ENCODE results near the gene FAM171A1.
"Not testable (repeated sequence)": the region's sequence is repeated elsewhere in the genome, so short reads cannot be mapped to it uniquely, and the experiment has no call there.

The FAM171A1 gene

DNA sequence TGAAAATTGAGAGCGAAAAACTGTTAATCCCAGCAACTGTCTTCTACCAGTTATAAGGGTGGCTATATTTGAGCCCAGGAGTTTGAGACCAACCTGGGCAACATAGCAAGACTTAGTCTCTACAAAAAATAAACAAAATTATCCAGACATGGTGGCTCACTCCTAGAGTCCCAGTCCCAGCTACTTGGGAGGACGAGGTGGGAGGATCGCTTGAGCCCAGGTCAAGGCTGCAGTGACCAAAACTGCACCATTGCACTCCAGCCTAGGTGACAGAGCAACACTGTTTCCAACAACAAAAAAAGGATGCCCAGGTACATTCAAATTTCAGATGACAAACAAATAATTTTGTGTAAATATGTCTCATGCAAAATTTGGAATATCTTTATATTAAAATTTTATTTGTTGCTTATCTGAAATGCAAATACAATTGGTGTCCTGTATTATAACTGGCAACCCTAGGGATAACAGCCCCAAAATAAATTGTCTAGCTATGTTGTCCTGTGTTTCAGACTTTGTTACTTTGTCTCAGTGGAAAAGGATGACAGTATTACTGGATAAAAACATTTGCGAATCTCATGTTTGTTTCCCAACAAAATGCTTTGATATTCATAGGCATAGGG, 26.7 kb downstream of the FAM171A1 start:
- DNase-seq: no peak

DNA sequence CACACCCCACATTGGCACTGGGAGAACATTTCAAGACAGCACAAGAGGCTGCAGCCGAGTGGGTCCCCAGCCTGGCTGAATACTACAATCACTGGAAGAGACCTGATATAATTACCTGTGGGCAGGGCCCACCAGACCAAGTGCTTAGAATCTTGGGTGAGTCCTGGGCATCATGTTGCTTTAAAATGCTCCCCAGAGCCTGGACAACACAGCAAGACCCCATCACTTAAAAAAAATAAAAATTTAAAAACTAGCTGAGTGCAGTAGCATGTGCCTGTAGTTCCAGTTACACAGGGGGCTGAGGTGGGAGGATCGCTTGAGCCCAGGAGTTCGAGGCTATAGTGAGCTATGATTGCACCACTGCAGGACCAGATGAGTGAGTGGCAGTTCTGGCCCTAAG, 28.1 kb downstream of the FAM171A1 start:
- DNase-seq: no peak

DNA sequence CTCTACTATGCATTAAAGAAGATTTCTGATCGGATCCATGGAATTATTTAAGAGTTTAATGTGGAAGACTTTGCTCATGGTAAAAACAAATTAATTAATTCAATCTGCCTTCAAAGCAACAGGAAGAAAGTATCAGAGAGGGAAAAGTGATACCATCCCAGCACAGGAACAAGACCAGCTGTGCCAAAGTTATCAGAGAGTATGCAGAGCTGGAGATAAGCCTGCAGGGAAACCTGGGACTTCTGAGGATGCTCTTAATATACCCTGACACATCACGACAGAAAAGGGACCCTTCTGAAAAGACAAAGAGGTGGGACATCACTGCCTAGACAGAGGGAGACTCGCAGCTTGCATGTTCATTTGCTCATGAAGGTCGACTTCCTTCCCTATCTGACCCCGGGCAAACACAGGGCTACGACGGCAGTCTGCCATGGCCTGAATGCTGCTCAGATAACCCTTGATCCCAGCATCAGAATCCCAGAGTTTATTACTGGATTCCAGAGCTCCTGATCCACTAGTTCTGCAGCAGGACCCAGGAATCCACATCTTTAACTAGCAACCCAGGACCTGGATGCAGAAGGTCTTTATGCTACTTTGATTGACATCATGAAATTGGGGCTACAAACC, 29.5 kb downstream of the FAM171A1 start:
- no peak for DNase-seq

DNA sequence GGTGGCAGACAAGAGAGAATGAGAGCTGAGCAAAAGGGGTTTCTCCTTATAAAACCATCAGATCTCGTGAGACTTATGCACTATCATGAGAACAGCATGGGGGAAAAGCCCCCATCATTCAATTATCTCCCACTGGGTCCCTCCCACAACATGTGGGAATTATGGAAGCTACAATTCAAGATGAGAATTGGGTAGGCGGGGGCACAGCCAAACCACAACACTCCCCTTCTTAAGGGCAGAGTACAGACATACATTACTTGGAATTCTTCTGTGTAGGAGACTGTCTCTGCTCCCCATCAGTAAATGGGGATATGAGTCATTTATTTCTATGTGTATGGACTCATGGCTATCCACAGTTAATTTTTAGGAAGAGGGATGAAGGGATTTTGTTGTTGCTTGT, 31.2 kb downstream of the FAM171A1 start:
- no peak for DNase-seq

DNA sequence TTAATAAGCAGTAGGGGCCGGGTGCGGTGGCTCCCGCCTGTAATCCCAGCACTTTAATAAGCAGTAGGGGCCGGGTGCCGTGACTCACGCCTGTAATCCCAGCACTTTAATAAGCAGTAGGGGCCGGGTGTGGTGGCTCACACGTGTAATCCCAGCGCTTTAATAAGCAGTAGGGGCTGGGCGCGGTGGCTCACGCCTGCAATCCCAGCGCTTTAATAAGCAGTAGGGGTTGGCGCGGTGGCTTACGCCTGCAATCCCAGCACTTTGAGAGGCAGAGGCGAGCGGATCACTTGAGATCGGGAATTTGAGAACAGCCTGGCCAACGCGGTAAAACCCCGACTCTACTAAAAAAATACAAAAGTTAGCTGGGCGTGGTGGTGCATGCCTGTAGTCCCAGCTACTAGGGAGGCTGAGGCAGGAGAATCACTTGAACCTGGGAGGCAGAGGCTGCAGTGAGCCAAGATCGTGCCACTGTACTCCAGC, 33.6 kb downstream of the FAM171A1 start:
- DNase-seq: not testable (repeated sequence)

DNA sequence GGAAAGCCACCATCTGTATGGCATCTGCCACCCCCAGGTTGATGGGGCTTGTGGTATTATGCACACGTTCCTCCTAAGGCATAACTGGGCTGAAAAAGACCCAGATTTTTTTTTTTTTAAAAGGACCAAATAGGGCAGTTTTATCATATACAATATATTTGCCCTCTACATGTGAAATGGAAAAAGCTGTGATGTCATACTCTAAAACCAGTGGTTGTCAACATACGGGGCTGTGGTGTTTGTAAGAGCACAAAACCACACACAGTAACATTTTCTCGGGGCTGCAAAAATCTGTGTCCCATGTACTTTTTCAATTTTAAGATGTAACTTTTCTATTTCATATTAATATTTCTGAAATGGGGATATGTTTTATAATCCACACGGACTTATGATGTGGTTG, 34.9 kb downstream of the FAM171A1 start:
- DNase-seq: no peak

DNA sequence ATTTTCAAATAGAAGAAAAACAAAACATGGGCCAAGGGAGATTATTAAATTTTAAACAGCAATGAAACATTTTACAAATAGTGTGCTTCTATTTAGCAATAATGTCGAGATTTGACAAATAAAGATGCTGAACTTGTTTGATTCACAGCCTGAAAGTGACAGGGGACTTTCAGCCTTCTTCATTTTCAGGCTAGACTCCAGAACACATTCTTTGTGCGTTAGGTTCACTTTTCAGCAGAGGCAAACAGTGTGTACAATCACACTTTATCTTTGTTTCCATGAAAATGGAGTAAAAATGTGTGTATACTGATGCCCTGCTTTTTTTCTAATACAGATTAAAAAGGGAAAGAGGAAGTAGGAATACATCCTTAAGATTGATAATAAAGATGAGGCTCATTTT, 35.6 kb downstream of the FAM171A1 start:
- DNase-seq: no peak

DNA sequence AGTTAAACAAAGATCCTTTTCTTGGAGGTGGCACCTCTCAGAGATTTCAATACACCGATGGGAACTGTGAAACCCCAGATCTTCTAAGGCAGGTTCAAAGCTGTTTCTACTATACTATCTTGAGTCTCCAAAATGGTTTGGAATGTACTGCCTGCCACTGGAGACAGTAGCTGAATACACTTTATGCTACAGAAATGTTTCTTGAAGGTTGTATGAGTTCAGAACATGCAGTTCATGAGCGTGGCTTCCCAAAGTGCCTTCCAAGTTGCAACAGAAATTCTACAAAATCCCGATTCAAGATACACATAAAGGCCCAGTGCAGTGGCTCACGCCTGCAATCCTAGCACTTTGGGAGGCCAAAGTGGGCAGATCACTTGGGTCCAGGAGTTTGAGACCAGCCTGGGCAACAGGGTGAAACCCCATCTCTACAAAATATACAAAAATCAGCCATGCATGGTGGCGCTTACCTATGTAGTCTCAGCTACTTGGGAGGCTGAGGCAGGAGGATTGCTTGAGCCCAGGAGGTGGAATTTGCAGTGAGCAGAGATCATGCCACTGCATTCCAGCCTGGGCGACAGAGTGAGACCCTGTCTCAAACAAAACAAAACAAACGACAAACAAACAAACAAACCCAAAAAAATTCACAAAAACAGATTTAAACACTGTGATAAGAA, 36.3 kb downstream of the FAM171A1 start:
- no peak for DNase-seq

DNA sequence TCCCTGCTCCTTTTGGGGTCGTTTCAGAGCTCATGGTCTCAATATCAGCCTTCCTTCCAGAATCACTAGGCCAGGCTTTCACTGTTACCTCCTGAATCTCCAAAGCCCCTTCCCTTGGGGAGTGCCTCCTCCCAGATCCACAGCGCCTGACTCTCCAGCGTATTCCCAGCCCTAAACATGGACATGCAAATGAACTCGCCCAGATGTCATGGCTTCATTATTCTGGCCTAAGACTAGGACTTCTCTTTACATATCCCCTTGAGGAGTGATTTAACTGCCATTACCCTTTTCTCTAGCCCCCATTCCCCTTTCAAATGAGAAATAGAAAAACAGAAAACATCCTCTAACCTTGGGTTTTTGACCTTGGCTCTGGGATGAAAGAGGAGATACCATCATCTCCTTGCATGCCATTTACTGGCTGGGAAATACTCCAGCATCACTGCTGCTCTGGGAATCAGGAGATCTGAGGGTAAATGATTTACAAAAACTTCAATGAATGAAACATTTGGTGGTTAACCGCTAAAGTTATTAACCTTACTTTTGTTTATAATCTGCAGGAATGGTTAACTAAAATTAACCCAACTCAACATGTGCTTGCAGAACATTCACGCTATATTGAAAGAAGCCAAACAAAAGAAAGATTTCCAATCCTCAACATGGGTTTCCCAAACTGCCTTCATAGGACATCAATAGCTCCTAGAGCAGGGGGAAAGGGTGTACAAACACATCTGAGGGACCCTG, 37.0 kb downstream of the FAM171A1 start:
- DNase-seq: no peak

DNA sequence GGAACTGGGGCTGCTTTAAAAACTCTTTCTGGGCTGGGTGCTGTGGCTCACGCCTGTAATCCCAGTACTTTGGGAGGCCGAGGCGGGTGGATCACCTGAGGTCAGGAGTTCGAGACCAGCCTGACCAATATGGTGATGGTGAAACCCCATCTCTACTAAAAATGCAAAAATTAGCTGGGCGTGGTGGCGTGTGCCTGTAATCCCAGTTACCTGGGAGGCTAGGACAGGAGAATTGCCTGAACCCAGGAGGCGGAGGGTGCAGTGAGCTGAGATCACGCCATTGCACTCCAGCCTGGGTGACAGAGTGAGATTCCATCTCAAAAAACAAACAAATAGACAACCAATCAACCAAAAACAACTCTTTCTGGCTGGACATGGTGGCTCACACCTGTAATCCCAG, 37.9 kb downstream of the FAM171A1 start:
- not testable (repeated sequence) for DNase-seq

DNA sequence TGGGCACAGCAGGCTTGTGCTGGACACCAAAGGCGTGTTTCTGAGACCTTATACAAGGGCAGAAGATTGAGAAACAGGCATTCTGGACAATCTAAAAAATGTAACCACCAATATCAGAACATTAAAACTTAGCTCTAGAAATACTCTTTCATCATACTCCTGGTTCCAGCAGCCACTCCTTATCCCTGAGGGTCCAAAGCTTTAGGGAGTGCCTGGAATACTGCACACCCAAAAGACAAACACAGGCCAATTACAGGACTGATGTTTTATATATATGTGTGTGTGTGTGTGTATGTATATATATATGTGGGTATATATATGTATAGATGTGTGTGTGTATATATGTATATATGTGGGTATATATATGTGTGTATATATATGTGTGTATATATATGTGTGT, 39.6 kb downstream of the FAM171A1 start:
- DNase-seq: no peak

DNA sequence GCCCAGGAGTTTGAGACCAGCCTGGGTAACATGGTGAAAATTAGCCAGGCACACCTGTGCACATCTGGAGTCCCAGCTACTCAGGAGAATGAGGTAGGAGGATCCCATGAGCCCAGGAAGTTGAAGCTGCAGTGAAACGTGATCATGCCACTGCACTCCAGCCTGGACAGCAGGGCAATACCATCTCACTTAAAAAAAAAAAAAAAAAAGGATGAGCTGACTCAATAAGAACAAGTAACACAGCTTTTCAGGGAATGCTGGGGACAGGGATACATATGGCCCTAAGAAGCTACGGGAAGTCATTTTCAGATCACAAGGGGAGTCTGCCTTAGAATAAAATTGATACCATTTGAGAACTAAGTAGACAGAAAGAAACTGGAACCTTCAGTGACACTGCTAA, 41.7 kb downstream of the FAM171A1 start:
- DNase-seq: no peak

DNA sequence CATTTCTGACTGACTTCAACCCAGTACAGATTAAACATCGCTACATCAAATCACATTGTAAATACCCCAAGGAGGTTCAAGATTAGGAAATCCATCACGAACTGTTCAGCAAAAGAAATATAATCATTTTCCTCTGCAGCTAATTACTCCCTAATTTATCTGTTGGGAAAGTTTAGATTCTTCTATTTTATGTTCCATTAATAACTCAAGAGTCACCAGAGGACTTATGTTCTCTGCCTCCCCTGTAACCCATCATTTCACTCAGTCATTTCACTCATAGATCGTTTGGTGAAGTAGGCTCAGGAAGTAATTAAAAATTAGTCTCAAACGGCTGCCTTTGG, 45.2 kb downstream of the FAM171A1 start:
- DNase-seq: no peak

DNA sequence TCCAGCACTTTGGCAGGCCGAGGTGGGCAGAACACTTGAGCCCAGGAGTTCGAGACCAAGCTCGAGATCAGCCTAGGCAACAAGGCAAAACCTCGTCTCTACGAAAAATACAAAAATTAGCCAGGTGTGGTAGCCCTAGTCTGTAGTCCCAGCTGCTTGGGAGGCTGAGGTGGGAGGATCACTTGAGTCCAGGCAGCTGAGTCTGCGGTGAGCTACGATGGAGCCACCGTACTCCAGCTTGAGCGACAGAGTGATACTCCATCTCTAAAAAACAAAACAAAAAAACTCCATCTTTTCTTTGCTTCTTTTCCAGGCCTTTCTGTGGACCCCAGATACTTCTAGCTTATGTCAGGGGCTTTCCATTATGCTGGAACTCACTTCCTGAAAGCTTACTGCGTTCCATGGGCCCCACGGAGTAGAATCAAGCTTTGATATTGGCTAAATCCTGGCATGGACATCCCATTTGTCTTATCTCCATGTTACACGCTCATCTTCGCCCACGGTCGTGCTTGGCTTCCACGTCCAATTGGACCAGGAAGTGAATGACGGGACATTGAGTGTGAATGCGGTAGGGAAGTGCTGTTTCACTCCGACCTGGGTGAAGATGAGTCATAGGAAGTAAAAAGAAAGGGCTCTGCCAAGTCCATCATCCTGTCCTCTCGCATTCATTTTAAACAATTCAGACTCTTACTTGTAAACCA, 45.7 kb downstream of the FAM171A1 start:
- no peak for DNase-seq

DNA sequence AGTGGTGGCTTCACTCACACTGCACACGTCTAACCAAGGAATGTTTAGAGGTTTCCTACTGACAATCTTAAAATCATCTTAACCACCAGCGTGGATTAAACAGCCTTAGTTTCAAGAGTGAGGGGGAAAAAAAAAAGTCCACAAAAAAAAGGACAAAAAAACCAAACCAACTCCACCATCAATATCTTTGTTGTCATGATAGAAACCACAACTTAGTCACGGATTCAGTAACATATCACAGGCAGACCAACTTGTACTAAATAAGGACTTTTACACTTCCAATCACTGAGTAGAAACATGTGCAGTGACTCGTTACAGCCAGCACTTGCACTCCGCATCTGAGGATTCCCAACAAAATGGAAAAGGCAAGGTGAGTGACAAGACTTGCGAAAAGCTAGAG, 46.5 kb downstream of the FAM171A1 start:
- DNase-seq: no peak

DNA sequence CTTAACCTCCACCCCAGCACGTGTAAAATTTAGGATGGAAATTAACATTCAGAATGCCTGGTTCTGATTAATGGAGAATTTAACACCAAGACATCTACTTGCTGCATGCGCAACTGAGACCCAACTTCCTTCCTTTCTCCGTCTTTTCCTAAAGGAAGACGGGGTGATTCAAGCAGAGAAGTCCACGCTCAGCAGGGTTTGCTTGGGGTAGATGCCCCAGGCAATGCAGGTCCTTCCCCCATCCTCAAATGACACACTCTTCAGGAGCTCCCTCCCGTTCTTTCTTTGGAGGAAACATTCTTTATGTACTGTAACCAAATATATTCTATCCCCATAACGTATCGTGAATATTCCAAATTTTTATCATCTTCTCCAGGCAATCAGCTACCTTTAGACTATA, 47.0 kb downstream of the FAM171A1 start:
- no peak for DNase-seq

DNA sequence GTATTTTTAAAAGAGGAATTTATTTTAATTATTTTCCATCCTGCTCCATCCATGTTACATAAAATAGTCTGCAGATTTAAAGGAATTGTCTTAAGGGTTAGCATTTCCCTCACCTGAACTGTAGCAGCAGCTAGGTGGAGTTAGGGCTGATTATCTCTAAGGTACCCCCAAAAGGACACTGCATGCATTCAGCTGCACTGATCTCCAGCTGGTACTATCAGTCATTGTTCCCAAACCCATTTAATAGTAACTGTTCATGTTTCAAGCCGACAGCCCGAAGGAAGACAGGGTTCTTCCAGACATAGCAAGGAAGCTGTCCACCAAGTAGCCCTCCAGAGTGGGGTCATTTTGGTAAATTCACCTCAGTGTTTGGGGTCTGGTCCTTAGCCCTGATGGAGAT, 48.7 kb downstream of the FAM171A1 start:
- no peak for DNase-seq

DNA sequence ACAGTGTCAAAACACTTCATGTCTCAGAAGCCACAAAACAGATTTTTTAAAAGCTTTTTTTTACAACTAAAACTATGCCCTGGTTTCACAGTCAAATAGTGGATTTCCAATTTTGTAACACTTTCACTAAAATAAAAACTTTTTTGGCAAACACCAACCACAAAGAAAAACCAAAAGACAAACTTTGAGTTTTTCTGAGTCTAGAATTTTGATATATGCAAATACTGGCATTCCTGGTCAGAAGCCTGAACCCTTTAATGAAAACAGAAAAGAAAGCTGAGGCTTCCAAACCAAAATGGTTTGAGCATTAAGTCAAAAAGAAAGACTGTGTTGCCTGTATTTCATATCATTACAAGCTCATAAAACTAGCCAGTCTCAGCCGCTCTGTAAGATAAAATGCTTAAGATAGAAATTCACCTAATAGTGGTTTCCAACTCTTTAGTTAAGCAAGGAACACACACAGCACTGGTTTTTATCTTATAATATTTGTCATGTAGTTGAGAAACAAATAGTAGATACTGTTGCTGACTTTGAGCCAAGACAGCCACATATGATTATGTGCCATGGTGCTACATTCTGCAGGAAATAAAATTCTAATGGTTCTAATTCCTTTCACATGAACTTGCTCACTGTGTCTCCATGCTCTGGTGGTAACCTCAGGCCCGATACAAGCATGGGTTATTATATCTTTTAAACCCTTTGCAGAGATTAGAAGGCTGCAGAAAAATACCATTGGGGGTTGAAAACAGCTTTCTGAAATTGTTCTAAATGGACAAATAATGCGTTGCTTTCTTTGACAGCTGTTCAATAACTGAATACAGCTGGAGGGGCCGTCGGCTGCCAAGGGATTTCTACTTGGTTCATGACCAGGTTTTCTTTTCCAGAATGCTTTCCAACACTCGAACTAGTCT, 49.4 kb downstream of the FAM171A1 start:
- DNase-seq: no peak

DNA sequence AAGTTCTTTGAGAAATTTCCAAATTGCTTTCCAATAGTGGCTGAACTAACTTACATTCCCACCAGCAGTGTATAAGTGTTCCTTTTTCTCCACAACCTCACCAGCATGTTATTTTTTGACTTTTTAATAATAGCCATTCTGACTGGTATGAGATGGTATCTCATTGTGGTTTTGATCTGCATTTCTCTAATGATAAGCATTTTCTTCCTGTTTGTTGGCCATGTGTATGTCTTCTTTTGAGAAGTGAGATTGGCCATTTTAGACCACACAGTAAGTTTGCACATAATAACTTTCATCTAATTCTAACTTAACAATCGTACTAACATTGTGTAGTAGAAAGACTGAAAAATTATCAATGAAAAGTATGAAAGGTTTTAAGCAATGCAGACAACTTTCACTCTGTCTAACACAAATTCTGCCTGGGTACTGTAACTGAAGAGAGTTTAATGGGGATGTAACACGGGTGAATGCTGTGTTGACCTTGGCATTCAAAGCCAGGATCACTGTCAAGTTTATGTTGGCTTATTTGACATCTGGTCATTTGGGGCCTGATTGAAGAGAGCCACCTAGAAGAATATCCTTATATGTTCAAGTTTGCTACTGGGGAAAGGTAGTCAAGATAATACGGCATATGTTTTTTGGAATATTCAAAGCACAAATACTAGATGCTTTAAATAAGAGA, 50.4 kb downstream of the FAM171A1 start:
- no peak for DNase-seq

DNA sequence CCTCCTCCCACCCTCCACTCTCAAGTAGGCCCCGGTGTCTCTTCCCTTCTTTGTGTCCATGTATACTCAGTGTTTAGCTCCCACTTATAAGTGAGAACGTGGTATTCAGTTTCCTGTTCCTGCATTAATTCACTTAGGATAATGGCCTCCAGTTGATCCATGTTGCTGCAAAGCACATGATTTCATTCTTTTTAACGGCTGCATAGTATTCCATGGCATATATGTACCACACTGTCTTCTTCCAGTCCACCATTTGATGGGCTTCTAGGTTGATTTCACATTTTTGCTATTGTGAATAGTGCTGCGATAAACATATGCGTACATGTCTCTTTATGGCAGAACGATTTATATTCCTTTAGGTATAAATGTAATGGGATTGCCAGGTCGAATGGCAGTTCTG, 51.0 kb downstream of the FAM171A1 start:
- DNase-seq: no peak

DNA sequence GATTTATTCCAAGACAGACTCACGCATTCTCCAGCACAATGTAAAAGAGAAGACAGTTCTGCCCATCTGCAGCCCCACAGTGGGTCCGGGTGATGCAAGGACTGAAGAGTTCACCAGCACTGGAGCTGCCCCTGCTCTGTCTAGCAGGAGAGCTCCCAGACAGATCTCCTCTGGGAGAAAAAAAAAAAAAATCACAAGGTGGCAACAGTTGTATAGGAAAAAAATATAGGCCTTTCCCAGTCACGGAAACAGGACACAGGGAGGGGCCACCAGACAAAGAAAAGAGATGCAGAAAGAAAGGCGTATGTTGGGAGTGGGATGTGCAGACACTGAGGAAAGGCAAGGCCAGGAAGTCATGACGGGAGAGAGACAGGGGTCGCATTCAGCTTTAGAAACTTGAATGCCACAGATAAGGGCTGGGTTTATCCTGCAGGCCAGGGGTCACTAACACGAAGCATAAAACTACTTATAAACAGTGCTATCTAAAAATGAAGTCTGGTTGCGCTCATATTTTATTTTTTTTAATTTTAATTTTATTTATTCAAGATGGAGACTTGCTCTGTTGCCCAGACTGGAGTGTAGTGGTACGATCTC, 54.1 kb downstream of the FAM171A1 start:
- DNase-seq: no peak
